ENCODE results near the gene SART3.
A peak's percentile ranks its signal among the peaks of the same experiment; 100 is the strongest.
"Not testable (repeated sequence)": the region's sequence is repeated elsewhere in the genome, so short reads cannot be mapped to it uniquely, and the experiment has no call there.

SART3 gene

DNA sequence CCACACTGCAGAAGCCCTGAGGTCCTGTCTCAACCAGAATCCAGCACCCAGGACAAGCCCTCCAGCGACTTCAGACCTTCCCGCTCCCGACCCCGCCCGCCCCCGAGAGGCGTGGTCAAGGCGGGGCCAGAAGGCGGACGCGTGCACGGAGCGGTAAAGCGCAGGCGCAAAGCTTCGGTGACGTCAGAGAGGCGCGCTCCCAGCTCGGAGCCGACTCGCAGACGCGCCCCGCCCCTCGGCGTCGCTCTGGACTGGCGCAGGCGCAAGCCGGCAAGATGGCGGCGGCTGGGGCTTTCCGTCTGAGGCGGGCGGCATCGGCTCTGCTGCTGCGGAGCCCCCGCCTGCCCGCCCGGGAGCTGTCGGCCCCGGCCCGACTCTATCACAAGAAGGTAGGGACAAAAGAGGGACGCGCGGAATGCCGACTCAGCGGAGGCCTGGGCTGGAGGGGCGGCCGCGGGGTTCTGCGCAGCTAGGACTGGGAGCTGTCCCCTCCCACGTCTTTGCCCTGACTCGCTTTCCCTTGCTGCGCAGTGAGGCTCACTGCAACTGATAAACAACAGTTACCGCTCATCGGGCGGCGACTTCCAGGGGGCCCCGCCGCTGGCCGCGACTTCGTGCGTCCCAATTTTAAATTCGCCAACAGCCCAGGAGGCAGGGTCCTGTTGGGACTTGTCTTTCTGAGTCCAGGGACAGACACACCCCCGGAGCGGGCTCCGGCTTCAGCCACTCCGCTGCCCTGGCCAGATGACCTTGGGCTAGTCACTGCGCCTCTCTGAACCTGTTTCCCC, 1.6 kb upstream of the SART3 start, which contains the start of gene ISCU:
Gene ISCU, plus strand, starts transcription at position 249 of the 788 bp plus-strand sequence. Its CDS starts 27 bp downstream, at position 276.
- peak; percentile 99 for DNase-seq (ENCODE audit: low spot score)

GRCh38 chr12:108561852-108562347, 927 bp upstream of the SART3 start:
- no peak for DNase-seq (ENCODE audit: low spot score)

DNA sequence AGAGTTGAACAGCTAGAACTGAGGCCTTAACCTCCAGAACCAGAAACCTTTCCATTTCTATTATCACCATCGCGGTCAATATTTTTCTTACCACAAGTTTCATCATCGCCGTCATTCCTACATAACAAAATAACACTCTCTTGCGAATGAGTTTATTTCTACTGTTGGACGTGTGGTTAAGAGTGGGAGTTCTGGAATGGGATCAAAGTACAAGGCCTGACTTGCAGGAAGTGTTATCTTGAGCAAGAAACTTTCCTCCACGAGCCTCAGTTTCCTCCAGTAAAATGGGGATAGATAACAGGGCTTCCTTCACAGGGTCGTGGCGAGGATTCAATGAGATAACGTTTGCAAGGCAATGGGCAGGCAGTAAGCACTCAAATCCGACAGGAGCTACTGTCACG, 652 bp downstream of the SART3 start:
- DNase-seq (ENCODE audit: low spot score), result peak; percentile 35

GRCh38 chr12:108559748-108560147, 1.2 kb downstream of the SART3 start:
- no peak for DNase-seq (ENCODE audit: low spot score)

DNA sequence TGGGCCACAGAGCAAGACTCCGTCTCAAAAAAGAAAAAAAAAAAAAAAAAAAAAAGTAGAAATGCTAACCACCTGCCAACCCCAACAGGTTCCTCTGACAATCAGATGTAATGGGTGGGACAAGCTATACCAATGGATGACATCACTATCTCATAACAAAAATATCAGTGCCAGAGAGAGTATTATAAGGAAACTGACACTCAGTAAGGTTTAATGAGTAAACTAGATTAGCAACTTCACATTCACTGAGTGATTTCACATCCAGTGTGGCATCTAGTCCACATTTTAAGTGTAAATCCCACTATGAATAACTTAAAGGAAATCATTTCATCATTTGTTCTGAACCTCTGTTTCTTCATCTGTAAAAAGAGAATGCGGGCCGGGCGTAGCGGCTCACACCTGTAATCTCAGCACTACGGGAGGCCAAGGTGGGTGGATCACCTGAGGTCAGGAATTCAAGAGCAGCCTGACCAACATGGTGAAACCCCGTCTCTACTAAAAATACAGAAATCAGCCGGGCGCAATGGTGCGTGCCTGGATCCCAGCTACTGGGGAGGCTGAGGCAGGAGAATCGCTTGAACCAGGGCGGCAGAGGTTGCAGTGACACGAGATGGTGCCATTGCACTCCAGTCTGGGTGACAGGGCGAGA, 1.8 kb downstream of the SART3 start:
- DNase-seq (ENCODE audit: low spot score), result no peak

GRCh38 chr12:108555383-108555782, 5.6 kb downstream of the SART3 start:
- DNase-seq (ENCODE audit: low spot score), result not testable (repeated sequence)

DNA sequence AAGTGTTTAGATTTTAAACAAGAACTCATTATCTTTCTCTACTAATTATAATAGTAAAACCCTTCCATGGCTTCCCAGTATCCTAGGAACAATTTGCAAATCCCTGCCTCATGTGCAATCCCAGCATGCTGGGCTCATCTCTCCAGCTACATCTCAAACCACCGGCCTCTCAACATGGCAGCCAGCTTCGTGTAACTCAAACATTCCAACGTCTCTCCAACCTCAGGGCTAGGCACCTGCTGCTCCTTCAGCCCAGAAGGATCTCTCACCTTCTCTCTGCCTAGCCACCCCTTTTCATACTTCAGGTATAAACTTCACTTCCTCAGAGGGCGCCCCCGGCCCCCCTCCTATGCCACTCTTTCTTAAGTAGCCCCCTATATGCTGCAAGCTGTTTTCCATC, 7.2 kb downstream of the SART3 start:
- no peak for DNase-seq (ENCODE audit: low spot score)

DNA sequence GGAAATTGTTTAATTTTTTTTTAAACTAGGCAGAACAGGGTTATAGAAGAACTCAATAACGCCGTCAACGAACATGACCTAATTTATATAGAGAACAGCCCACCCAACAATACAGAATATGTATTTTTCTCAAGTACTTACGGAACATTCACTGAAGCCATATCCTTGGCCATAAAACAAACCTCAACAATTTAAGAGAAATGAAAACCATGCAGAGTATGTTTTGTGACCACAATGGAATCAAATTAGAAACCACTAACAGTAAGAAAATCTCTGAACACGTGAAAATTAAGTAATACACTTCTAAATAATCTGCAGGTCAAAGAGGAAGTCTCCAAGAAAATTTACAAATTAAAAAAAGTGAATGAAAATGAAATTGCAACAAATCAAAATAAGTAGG, 9.4 kb downstream of the SART3 start:
- peak; percentile 36 for DNase-seq (ENCODE audit: low spot score)

DNA sequence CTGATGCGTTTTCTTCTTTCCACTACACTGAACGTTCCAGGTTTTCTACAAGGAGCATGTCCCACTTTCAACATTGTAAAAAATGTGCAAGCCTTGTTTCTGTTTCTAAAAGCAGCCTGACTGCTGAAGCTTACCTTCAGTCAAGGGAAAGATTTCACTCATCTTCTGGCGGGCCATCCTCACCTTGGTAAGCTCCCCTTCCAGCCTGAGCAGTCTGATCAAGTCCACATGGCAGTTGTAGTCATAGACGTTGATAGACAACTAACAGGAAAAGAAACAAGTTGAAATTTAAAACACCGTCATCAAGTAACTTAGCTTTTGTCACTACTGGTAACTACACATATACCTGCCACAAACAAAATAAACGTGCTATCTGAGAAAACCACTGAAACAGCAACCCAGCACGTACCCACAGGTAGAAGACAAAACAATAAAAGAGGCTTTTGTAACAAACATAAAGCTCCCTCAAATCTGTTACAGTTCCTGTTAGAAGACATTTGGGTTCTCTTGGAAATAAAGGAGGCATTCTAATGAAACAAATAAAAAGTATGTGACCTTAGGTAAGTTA, 11.9 kb downstream of the SART3 start:
- DNase-seq (ENCODE audit: low spot score), result no peak

DNA sequence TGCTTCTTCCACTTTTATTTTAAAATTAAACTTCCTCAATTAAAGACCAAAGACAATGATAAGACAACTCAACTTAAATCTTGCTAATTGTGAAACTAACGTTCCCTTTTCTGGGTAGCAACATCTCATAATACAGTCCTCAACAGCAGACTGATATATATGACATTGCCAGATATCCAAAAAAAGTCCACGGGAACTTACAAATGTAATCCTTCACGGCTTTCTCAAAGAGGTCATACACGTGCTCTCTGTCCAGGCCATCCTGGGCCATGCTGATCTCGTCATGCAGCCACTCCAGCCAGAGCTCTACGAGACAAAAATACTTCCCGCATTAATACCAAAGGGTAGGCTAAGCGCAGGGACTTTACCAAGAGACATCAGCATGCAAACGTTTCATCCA, 13.3 kb downstream of the SART3 start:
- DNase-seq (ENCODE audit: low spot score), result no peak

DNA sequence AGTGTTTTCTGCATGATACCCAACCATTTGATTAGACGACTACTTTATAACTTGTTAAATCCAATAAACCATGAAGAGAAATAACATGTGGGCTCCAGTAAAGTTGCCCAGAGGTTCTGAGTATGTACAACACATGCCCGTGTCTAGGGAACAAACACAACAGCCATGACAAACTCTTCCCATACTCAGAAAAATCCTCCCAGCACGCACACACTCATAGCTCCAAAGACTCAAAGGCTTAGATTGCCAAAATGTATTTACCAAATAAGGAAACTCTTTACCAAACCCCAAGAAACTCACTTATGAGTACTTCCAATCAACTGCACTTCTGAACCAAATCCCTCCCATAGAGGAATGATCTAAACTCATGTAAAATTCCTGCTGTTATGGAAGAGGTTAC, 17.3 kb downstream of the SART3 start:
- DNase-seq (ENCODE audit: low spot score), result no peak

DNA sequence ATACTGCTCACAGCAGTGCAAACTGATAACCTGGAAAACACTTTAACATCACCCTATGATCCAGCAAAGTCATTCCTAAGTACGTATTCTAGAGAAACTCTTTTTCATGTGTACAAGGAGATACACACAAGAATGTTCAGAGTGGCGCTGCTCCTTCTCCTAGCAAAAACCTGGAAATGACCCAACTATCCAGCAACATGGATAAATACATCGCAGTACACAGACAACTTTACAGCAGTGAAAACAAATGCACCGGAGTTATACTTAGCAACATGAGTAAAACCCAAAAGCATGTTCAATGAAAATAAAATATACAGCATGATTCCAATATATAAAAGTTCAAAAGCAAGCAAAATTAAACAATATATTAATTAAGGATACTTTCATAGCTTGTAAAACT, 18.7 kb downstream of the SART3 start:
- no peak for DNase-seq (ENCODE audit: low spot score)

DNA sequence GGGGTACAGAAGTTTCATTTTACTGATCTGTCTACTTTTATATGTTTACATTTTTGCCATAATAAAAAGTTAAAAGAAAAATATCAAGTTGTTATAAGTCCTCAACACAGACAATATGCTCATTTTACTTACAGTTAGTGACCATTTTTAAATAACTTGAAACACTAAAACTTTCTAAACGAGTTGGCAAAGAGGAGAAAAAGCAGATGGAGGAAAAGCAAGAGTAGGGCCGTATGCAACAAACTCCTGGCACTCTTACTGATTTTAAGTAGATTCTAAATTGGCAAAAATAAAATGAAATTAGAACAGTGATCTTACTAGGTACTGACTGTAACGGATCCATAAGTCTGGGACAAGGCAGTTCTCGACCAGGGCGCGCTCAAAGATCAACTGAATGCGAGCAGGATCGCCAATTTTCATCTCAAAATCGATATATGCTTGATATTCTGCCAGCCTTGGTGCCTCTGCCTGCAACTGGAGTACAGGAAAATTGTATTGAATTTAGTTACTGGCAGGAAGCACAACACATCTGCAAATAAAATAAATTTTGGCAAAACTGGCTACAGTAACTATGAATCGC, 22.3 kb downstream of the SART3 start:
- DNase-seq (ENCODE audit: low spot score), result no peak

DNA sequence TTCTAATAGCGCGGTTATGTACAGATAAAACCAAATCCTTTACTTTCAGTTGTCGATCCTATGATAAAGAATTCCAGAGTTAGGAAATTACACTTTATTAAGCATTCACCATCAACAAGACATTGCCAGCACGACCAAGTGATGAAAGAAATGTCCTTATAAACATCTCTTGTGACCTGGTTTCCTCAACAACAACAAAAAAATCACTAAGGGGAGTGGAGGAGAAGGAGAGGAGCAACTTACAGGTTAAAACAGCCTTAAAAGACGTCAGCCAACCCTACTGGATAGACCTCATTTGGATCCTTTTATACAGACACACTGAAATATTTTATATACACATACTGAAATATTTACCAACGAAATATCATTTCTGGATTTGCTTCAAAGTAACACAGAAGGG, 22.8 kb downstream of the SART3 start:
- no peak for DNase-seq (ENCODE audit: low spot score)

DNA sequence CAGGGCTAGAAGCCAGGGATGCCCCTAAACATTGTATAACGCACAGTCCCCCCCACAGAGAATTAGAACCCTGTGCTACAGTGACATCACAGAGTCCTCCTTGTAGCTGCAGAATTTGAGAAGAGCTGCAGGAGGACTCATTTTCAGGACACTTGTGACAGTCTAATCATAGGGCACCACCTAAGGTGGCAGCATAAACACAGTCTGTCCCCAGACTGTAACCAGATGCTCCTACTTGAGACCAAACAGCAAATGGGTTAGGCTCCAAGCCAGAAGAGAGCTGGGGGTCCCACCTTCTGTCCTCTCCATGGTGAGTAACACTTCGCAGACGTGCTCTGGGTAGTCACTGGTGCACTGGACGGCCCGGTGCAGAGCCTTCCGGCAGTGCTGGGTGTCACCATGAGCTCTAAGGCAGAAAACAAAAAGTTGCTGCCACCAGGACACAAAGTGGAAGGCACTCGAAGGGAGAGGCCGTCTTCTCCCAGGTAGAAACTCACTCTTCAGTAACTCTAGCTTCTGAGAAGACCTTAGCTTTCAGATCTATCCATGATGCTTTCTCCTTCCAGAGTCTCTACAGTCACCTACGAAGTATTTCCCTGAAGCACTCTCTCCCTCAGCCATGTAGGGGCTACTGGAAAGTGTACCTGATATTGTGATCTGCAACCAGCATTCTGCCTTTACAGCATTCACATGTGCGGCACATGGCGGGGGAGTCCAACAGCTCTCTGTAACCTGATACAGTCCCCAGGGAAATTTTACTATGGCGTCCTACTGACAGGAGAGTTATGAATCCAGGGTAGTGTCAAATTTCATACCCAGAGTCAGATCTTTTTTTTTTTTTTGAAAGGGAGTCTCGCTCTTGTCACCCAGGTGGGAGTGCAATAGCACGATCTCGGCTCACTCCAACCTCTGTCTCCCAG, 28.8 kb downstream of the SART3 start:
- no peak for DNase-seq (ENCODE audit: low spot score)

GRCh38 chr12:108530161-108530560, 30.8 kb downstream of the SART3 start:
- no peak for DNase-seq (ENCODE audit: low spot score)

DNA sequence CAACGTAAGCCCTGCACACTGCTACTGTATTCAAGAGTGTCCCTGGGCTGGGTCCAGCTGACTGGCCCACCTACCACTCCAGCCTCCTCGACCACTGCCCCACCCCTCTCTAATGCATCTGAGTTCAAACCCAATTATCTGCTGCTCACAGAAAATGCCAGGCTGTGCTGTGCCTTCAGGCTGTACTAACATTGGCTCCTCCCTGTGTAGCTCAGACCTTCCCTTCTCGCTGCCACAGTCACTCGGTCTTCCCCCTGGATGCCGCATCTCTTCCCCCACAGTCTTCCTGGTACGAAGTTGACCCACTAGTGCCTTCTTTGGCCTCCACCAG, 33.8 kb downstream of the SART3 start:
- no peak for DNase-seq (ENCODE audit: low spot score)

GRCh38 chr12:108526482-108527165, 34.3 kb downstream of the SART3 start:
- peak; percentile 34 for DNase-seq (ENCODE audit: low spot score)

DNA sequence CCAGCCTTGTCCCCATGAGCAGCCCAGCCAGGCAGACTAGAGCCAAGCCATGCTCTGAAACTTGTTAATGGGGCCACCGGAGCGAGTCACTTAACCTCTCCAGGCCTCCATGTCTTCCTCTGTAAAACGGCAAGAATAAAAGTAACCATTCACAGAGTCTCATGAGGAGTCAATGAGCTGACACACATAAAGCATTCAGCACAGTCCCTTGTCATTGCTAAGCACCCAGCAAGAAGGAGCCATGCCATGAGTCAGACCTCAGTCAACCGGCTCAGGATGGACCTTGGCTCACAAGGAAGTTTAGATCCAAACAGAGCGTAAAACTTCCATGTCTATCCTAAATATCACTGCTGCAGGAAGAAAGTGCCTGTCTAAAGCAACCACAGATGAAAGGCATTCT, 35.3 kb downstream of the SART3 start:
- DNase-seq (ENCODE audit: low spot score), result peak; percentile 52

- no peak for DNase-seq (ENCODE audit: low spot score)
These were observed 37.6 kb downstream of the SART3 start for GRCh38 chr12:108523365-108523764.

GRCh38 chr12:108519558-108519957, 41.4 kb downstream of the SART3 start:
- no peak for DNase-seq (ENCODE audit: low spot score)
